Hepatocyte (in vitro differentiated cells): ENCODE measurements around the gene DNAJC5.

Source experiments
- EZH2 ChIP-seq: fragments of 200-600 bp; sonication (generic); IDR thresholded peaks from 2 replicates; pipeline ENCODE4 v1.6.1; 2016; ENCODE audit warnings: antibody characterized with exemption, mild to moderate bottlenecking, borderline replicate concordance
- EZH2phosphoT487 ChIP-seq: fragments of 200-600 bp; sonication (generic); IDR thresholded peaks from one replicate; pipeline ENCODE4 v1.6.1; 2018; ENCODE audit warnings: antibody characterized with exemption, mild to moderate bottlenecking, low read depth, moderate library complexity; ENCODE audit not compliant: unreplicated experiment, severe bottlenecking
- TF ChIP-seq, protein P1 (sequence below): fragments of 200-600 bp; sonication (generic); IDR thresholded peaks from 2 replicates; pipeline ENCODE4 v1.5.1; 2016; ENCODE audit warnings: antibody characterized with exemption, mild to moderate bottlenecking; ENCODE audit not compliant: poor library complexity

DNA sequence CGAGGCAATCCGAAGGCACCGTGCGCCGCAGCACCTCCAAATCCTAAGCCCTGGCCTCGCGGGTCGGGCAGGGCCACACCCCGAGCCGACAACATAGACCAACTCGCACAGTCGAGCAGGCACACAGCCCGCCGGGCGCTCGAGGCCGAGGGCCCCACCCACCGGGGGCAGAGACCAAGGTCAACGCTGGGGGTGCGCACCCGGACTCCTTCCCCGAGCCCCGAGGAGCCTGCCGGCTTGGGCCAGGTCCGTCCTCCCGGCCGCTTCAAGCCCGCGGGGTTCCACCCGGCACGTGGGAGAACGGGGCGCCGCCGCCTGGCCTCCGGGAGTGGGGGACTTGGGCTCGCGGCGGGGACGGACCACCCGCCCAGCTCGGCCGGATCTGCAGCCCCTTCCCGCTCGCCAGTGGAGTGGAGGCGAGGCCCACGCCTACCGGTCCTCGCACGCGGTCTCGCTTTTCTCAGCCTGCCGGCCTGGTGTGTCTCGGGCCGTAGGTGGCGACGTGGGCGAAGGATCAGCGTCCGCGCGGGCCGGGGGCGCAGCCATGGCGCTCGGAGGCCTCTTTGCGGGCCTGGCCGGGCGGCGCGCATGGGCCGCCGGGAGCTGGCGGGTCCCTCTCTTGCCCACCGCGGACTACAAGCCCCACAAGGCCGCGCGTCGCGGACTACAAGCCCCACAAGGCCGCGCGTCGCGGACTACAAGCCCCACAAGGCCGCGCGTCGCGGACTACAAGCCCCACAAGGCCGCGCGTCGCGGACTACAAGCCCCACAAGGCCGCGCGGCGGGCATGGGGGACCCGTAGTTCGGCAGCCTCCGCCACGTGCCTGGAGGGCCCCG lies 61.1 kb downstream of the DNAJC5 start, which contains the start of gene UCKL1:
- TF ChIP-seq, protein P1, sequence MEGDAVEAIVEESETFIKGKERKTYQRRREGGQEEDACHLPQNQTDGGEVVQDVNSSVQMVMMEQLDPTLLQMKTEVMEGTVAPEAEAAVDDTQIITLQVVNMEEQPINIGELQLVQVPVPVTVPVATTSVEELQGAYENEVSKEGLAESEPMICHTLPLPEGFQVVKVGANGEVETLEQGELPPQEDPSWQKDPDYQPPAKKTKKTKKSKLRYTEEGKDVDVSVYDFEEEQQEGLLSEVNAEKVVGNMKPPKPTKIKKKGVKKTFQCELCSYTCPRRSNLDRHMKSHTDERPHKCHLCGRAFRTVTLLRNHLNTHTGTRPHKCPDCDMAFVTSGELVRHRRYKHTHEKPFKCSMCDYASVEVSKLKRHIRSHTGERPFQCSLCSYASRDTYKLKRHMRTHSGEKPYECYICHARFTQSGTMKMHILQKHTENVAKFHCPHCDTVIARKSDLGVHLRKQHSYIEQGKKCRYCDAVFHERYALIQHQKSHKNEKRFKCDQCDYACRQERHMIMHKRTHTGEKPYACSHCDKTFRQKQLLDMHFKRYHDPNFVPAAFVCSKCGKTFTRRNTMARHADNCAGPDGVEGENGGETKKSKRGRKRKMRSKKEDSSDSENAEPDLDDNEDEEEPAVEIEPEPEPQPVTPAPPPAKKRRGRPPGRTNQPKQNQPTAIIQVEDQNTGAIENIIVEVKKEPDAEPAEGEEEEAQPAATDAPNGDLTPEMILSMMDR = no peak
- TF ChIP-seq EZH2phosphoT487 (no peak), EZH2 (no peak)
